Glutamatergic neuron (in vitro differentiated cells): ENCODE measurements around the gene EML1. TPM values are rescaled to one million over a fixed set of nuclear protein-coding genes. Genes with fewer than 3 reads are reported as not detected.

Source experiments
- DNase-seq: peaks from one replicate; pipeline ENCODE4 v3.0.0; 2022
- H3K27ac Mint-ChIP-seq: one replicate; pipeline ENCODE4 v1.8.0; 2020; ENCODE audit warnings: mild to moderate bottlenecking, mixed read lengths, inconsistent platforms; ENCODE audit not compliant: unreplicated experiment
- H3K27me3 Mint-ChIP-seq: one replicate; pipeline ENCODE4 v1.8.0; 2020; ENCODE audit warnings: mild to moderate bottlenecking, moderate library complexity, mixed read lengths, inconsistent platforms; ENCODE audit not compliant: unreplicated experiment
- H3K36me3 Mint-ChIP-seq: one replicate; pipeline ENCODE4 v1.8.0; 2020; ENCODE audit warnings: mild to moderate bottlenecking, mixed read lengths, inconsistent platforms; ENCODE audit not compliant: unreplicated experiment
- H3K4me1 Mint-ChIP-seq: one replicate; pipeline ENCODE4 v1.8.0; 2020; ENCODE audit warnings: mild to moderate bottlenecking, low read depth, mixed read lengths, inconsistent platforms; ENCODE audit not compliant: unreplicated experiment
- H3K4me3 Mint-ChIP-seq: one replicate; pipeline ENCODE4 v1.8.0; 2020; ENCODE audit warnings: mild to moderate bottlenecking, mixed read lengths, inconsistent platforms; ENCODE audit not compliant: unreplicated experiment
- H3K9me3 Mint-ChIP-seq: one replicate; pipeline ENCODE4 v1.8.0; 2020; ENCODE audit warnings: mild to moderate bottlenecking, moderate library complexity, mixed read lengths, inconsistent platforms; ENCODE audit not compliant: unreplicated experiment
- CTCF ChIP-seq: fragments of 200-600 bp; sonication (generic); IDR thresholded peaks from one replicate; pipeline ENCODE4 v1.5.0; 2021; ENCODE audit not compliant: partially characterized antibody, unreplicated experiment
- total RNA-seq: library from RNA; stranded (reverse); fragmentation: NEBNext Ultra II Directional; extraction: Animal tissue kit (Norgen Biotek cat#: 25700); gene quantifications from one replicate; pipeline ENCODE4 v1.2.1, GENCODE V29; 2021; ENCODE audit not compliant: unreplicated experiment

EML1 gene
- total RNA-seq, 1 donor from 2014 or later: 73.6 TPM

DNA sequence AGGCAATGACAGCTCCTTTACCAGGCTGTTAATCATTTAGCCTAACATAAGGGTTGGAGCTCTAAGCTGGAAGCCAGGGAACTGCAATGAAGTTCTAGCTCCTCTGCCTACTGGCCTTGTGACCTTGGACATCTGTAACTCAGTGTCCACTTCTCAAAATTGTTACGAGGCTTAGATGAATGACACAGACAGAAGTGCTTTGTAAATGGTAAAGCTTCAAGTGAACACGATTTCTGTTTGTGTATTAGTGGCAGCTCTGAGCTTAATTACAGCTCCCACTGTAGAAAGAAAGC lies 122.8 kb downstream of the EML1 start:
- TF ChIP-seq CTCF: no peak
- no peaks in the 10 kb centered on the region for H3K4me1 Mint-ChIP-seq
- no peak overlapping the region for H3K27ac Mint-ChIP-seq
- no peaks in the 10 kb centered on the region for H3K36me3 Mint-ChIP-seq
- no peak for DNase-seq
- peaks cover 2% of the 10 kb centered on the region for H3K9me3 Mint-ChIP-seq
- H3K4me3 Mint-ChIP-seq: no peak overlapping the region
- H3K27me3 Mint-ChIP-seq: peaks cover 2% of the 10 kb centered on the region

GRCh38 chr14:99918781-99919180 lies 125.6 kb downstream of the EML1 start:
- TF ChIP-seq CTCF: no peak
- no peaks in the 10 kb centered on the region for H3K36me3 Mint-ChIP-seq
- H3K4me3 Mint-ChIP-seq: no peak overlapping the region
- H3K27me3 Mint-ChIP-seq: peaks cover 2% of the 10 kb centered on the region
- no peaks in the 10 kb centered on the region for H3K9me3 Mint-ChIP-seq
- no peak overlapping the region for H3K27ac Mint-ChIP-seq
- DNase-seq: no peak
- no peaks in the 10 kb centered on the region for H3K4me1 Mint-ChIP-seq

DNA sequence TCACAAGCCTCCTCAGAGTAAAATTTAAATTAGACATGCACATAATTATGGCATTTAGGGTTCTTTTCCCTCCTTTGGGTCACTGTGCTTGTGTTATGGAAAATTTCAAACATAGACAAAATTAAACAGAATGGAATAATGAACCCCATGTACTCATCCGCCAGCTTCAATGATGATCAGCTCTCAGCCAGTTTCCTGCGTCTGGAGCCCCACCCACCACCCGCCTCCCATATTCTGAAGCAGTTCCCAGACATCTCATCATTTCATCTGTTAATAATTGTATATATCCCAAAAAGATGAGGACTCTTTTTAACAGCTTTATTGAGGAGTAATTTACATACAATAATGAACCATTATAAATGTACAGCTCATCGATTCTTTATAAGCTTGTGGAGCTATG lies 128.2 kb downstream of the EML1 start:
- Mint-ChIP-seq H3K4me3 (no peak overlapping the region), H3K4me1 (no peaks in the 10 kb centered on the region), H3K36me3 (no peaks in the 10 kb centered on the region), H3K27ac (no peak overlapping the region), H3K9me3 (no peaks in the 10 kb centered on the region), H3K27me3 (peaks cover 2% of the 10 kb centered on the region)
- no peak for TF ChIP-seq CTCF
- DNase-seq: no peak

DNA sequence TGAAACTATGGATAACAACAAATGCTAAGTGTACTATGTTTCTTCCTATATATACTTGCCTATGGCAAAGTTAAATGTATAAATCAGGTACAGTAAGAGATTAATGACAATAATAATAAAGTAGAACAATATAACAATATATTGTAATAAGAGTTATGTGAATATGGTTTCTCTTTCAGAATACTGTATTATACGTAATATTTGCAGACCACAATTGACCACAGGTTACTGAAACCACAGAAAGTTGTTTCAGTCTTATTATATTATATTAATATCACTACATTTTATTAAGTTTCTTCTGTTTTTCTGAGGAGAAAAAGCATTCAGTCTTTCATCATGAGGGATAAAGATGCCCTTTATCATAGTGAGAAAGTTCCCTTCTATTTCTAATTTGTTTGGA lies 131.2 kb downstream of the EML1 start:
- Mint-ChIP-seq H3K27ac (no peak overlapping the region), H3K36me3 (peaks cover 14% of the 10 kb centered on the region), H3K27me3 (peaks cover 2% of the 10 kb centered on the region), H3K4me1 (peaks cover 11% of the 10 kb centered on the region), H3K9me3 (peaks cover 5% of the 10 kb centered on the region), H3K4me3 (no peak overlapping the region)
- DNase-seq: no peak
- no peak for TF ChIP-seq CTCF

- Mint-ChIP-seq H3K36me3 (peaks cover 14% of the 10 kb centered on the region), H3K27ac (no peak overlapping the region), H3K27me3 (no peaks in the 10 kb centered on the region), H3K4me1 (peaks cover 14% of the 10 kb centered on the region), H3K4me3 (no peak overlapping the region), H3K9me3 (peaks cover 5% of the 10 kb centered on the region)
- TF ChIP-seq CTCF: no peak
- no peak for DNase-seq
Measured at GRCh38 chr14:99925471-99925870, 132.3 kb downstream of the EML1 start.
